Liver (tissue), 9 donors: ENCODE measurements around the gene KANK2. TPM values are rescaled to one million over a fixed set of nuclear protein-coding genes. Genes with fewer than 3 reads are reported as not detected.

Experiments used
- DNase-seq: peaks from one replicate; pipeline ENCODE4 v3.0.0-alpha.2; 2017; ENCODE audit warnings: low spot score
- H3K27ac ChIP-seq, 2 donors: one replicate each; pipeline ENCODE4 v1.7.0; 2013; ENCODE audit warnings: inconsistent platforms in 2 of 2, low read length in 2 of 2, control low read depth in 1 of 2, low read depth in 1 of 2, mild to moderate bottlenecking in 1 of 2
- H3K27me3 ChIP-seq, 4 donors: one replicate each; pipeline versions ENCODE4 v1.6.1 to v1.7.0; 2013; ENCODE audit warnings: low read length in 3 of 4, inconsistent platforms in 1 of 4, mild to moderate bottlenecking in 1 of 4, moderate library complexity in 1 of 4; ENCODE audit not compliant: control insufficient read depth in 4 of 4, insufficient read depth in 4 of 4
- H3K36me3 ChIP-seq, 4 donors: one replicate each; pipeline versions ENCODE4 v1.6.1 to v1.7.0; 2013; ENCODE audit warnings: low read length in 3 of 4, mild to moderate bottlenecking in 3 of 4, low read depth in 1 of 4, moderate library complexity in 1 of 4; ENCODE audit not compliant: control insufficient read depth in 4 of 4, insufficient read depth in 3 of 4
- H3K4me1 ChIP-seq, 4 donors: one replicate each; pipeline versions ENCODE4 v1.6.1 to v1.7.0; 2013; ENCODE audit warnings: low read length in 3 of 4, mild to moderate bottlenecking in 3 of 4, moderate library complexity in 1 of 4; ENCODE audit not compliant: control insufficient read depth in 4 of 4, insufficient read depth in 4 of 4
- H3K4me3 ChIP-seq, 3 donors: one replicate each; pipeline versions ENCODE4 v1.6.1 to v1.7.0; 2013; ENCODE audit warnings: low read length in 3 of 3, control low read depth in 1 of 3, low read depth in 1 of 3, mild to moderate bottlenecking in 1 of 3
- H3K9ac ChIP-seq, 2 donors: one replicate each; pipeline ENCODE4 v1.7.0; 2013; ENCODE audit warnings: low read length in 2 of 2, mild to moderate bottlenecking in 2 of 2, moderate library complexity in 2 of 2, control low read depth in 1 of 2, low read depth in 1 of 2
- H3K9me3 ChIP-seq, 4 donors: one replicate each; pipeline versions ENCODE4 v1.6.1 to v1.7.0; 2013; ENCODE audit warnings: low read length in 3 of 4; ENCODE audit not compliant: control insufficient read depth in 4 of 4
- ATF3 ChIP-seq: IDR thresholded peaks from 2 replicates; pipeline ENCODE4 v1.6.1; 2016; ENCODE audit warnings: antibody characterized with exemption
- CTCF ChIP-seq: fragments of 150-350 bp; IDR thresholded peaks from 2 replicates; pipeline ENCODE4 v1.5.1; 2017; ENCODE audit warnings: improper control_type of control experiment, low read depth, low read length; ENCODE audit not compliant: missing input control
- EGR1 ChIP-seq, 2 donors: IDR thresholded peaks; 2 replicates each; pipeline ENCODE4 v1.6.1; 2016 to 2018; ENCODE audit warnings: antibody characterized with exemption in 2 of 2, low read depth in 2 of 2
- FOXA1 ChIP-seq: IDR thresholded peaks from 2 replicates; pipeline ENCODE4 v1.6.1; 2016; ENCODE audit warnings: antibody characterized with exemption
- FOXA2 ChIP-seq: IDR thresholded peaks from 2 replicates; pipeline ENCODE4 v1.6.1; 2016; ENCODE audit warnings: antibody characterized with exemption
- GABPA ChIP-seq, 2 donors: IDR thresholded peaks in 1 of 2; conservative IDR thresholded peaks in 1 of 2; 2 replicates each; pipeline ENCODE4 v1.6.1; 2016; ENCODE audit warnings: antibody characterized with exemption in 2 of 2, mild to moderate bottlenecking in 1 of 2, moderate library complexity in 1 of 2
- HNF4A ChIP-seq, 2 donors: conservative IDR thresholded peaks; 2 replicates each; pipeline ENCODE4 v1.6.1; 2016; ENCODE audit warnings: antibody characterized with exemption in 2 of 2, mild to moderate bottlenecking in 2 of 2
- HNF4G ChIP-seq: IDR thresholded peaks from 2 replicates; pipeline ENCODE4 v1.6.1; 2016; ENCODE audit warnings: antibody characterized with exemption
- JUND ChIP-seq, 2 donors: IDR thresholded peaks; 2 replicates each; pipeline ENCODE4 v1.6.1; 2016; ENCODE audit warnings: antibody characterized with exemption in 2 of 2
- MAX ChIP-seq: IDR thresholded peaks from 2 replicates; pipeline ENCODE4 v1.6.1; 2016; ENCODE audit warnings: antibody characterized with exemption
- NR2F2 ChIP-seq: IDR thresholded peaks from 2 replicates; pipeline ENCODE4 v1.6.1; 2016; ENCODE audit warnings: antibody characterized with exemption
- RAD21 ChIP-seq, 2 donors: IDR thresholded peaks; 2 replicates each; pipeline ENCODE4 v1.6.1; 2016; ENCODE audit warnings: antibody characterized with exemption in 2 of 2, mild to moderate bottlenecking in 2 of 2
- REST ChIP-seq: IDR thresholded peaks from 2 replicates; pipeline ENCODE4 v1.6.1; 2016; ENCODE audit warnings: antibody characterized with exemption, mild to moderate bottlenecking
- RXRA ChIP-seq, 2 donors: IDR thresholded peaks; 2 replicates each; pipeline ENCODE4 v1.6.1; 2017 to 2018; ENCODE audit warnings: antibody characterized with exemption in 2 of 2, mild to moderate bottlenecking in 1 of 2
- SP1 ChIP-seq: IDR thresholded peaks from 2 replicates; pipeline ENCODE4 v1.6.1; 2018; ENCODE audit warnings: antibody characterized with exemption, mild to moderate bottlenecking
- TAF1 ChIP-seq: conservative IDR thresholded peaks from 2 replicates; pipeline ENCODE4 v1.6.1; 2016; ENCODE audit warnings: antibody characterized with exemption, mild to moderate bottlenecking
- YY1 ChIP-seq: IDR thresholded peaks from 2 replicates; pipeline ENCODE4 v1.6.1; 2016; ENCODE audit warnings: antibody characterized with exemption, mild to moderate bottlenecking
- ZBTB33 ChIP-seq: IDR thresholded peaks from 2 replicates; pipeline ENCODE4 v1.6.1; 2016; ENCODE audit warnings: antibody characterized with exemption
- WGBS: extraction: QIAGEN DNeasy Blood & Tissue Kit; methylation state at CpG from one replicate; pipeline ENCODE4 v1.1.7; 2013; 5-methylcytosine and 5-hydroxymethylcytosine counted together
- polyA plus RNA-seq, 2 donors: library from polyadenylated mRNA; stranded (reverse) in 1 of 2; unstranded in 1 of 2; fragments of 200-250 nt in 1 of 2; fragments of >200 nt in 1 of 2; fragmentation: Nextera tagmentation in 1 of 2; extraction: Ambion mirVana in 1 of 2; gene quantifications; one replicate each; pipeline versions ENCODE4 v1.2.1 to v1.2.3, GENCODE V29; 2013 to 2015
- total RNA-seq, 2 donors: library from RNA; depleted of rRNA; stranded (reverse); fragments of >200 nt; gene quantifications; one replicate each; pipeline ENCODE4 v1.2.3, GENCODE V29; 2014
- donor health status: healthy.
- donor health status: healthy.
- donor health status: healthy.
- donor health status: healthy.
- donor health status: healthy.

Gene KANK2
- total and polyA plus RNA-seq, 4 donors = 15.0 to 67.8 (median 40.6) TPM

- H3K9me3 ChIP-seq = peaks cover 0 to 7% (median 5%) of the 10 kb centered on the region in 4 donors
- WGBS = 95% methylated on average over 3 of the region's 3 CpGs
- H3K4me3 ChIP-seq = no peak overlapping the region
- TF ChIP-seq HNF4A (conservative IDR thresholded peaks at IDR 0.05) = no peak
- TF ChIP-seq REST = no peak
- TF ChIP-seq GABPA (IDR thresholded peaks at IDR 0.05 in 1 of 2, conservative IDR thresholded peaks at IDR 0.05 in 1 of 2) = no peak
- TF ChIP-seq EGR1 (IDR thresholded peaks at IDR 0.05; ENCODE audit: low read depth in 2 of 2) = no peak
- TF ChIP-seq FOXA2 = no peak
- TF ChIP-seq ATF3 = no peak
- DNase-seq = no peak
- H3K4me1 ChIP-seq = peaks cover 0 to 4% (median 0%) of the 10 kb centered on the region in 4 donors
- peaks cover 5 to 35% (median 19%) of the 10 kb centered on the region in 4 donors for H3K36me3 ChIP-seq
- no peak overlapping the region for H3K27ac ChIP-seq
- no peak overlapping the region for H3K9ac ChIP-seq
- H3K27me3 ChIP-seq = no peaks in the 10 kb centered on the region
Measured at GRCh38 chr19:11221082-11221598, 23.8 kb upstream of the KANK2 start.

- no peak for TF ChIP-seq YY1
- TF ChIP-seq ATF3 = no peak
- TF ChIP-seq TAF1 = no peak
- TF ChIP-seq ZBTB33 = no peak
- no peak for TF ChIP-seq GABPA (IDR thresholded peaks at IDR 0.05 in 1 of 2, conservative IDR thresholded peaks at IDR 0.05 in 1 of 2)
- no peak for TF ChIP-seq CTCF
- TF ChIP-seq HNF4A (conservative IDR thresholded peaks at IDR 0.05) = no peak
- TF ChIP-seq FOXA1 = no peak
- TF ChIP-seq REST = no peak
- no peak for TF ChIP-seq MAX
- TF ChIP-seq FOXA2 = no peak
- TF ChIP-seq RXRA (IDR thresholded peaks at IDR 0.05) = no peak
- no peak for TF ChIP-seq RAD21 (IDR thresholded peaks at IDR 0.05)
- no peak for TF ChIP-seq EGR1 (IDR thresholded peaks at IDR 0.05; ENCODE audit: low read depth in 2 of 2)
- no peak for TF ChIP-seq HNF4G
- no peak for TF ChIP-seq SP1
- TF ChIP-seq NR2F2 = no peak
- TF ChIP-seq JUND (IDR thresholded peaks at IDR 0.05) = no peak
- Histone ChIP-seq H3K27ac (no peak overlapping the region), H3K36me3 (peaks cover 6 to 53% (median 21%) of the 10 kb centered on the region in 4 donors), H3K9ac (no peak overlapping the region), H3K9me3 (peaks cover 0 to 6% (median 2%) of the 10 kb centered on the region in 4 donors), H3K27me3 (no peaks in the 10 kb centered on the region), H3K4me1 (no peaks in the 10 kb centered on the region), H3K4me3 (no peak overlapping the region)
- no peak for DNase-seq
- WGBS = 95% methylated on average over 6 of the region's 6 CpGs
Measured at GRCh38 chr19:11214387-11214786, 17.0 kb upstream of the KANK2 start.
